T1000 (cell line): ENCODE data around the gene APOA1.
"Not testable (repeated sequence)": the region's sequence is repeated elsewhere in the genome, so short reads cannot be mapped to it uniquely, and the experiment has no call there.

Experiments
- DNase-seq: peaks from one replicate; lab custom pipeline; 2025; ENCODE audit warnings: mixed read lengths; lab: John Stamatoyannopoulos, UW

APOA1 gene

GRCh38 chr11:116813781-116814471 lies 23.5 kb downstream of the APOA1 start:
- no peak for DNase-seq

- DNase-seq: no peak
Observed at GRCh38 chr11:116813170-116813569, 24.3 kb downstream of the APOA1 start.

GRCh38 chr11:116812109-116812508 lies 25.3 kb downstream of the APOA1 start:
- DNase-seq: no peak

DNA sequence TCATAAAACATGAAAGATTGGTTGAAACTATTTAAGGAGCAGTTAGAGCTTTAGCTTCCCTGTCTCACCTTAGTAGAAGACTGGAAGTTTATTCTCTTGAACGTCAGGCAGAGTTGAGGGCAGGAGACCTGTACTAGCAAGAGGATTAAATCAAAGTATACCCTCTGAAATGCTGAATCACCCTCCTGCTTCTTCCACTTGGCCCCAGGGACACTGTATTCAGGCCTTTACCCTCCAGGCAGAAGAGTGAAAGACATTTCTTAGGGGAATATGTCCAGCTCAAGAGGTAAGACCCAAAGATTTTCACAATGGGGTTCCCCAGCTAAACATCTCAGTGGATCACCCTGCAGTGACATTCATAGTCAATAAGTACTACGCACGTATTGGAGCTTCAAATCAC lies 26.2 kb downstream of the APOA1 start:
- DNase-seq: no peak

- no peak for DNase-seq
Observed at GRCh38 chr11:116808262-116809175, 28.9 kb downstream of the APOA1 start.

GRCh38 chr11:116807601-116808261 lies 29.7 kb downstream of the APOA1 start:
- no peak for DNase-seq

DNA sequence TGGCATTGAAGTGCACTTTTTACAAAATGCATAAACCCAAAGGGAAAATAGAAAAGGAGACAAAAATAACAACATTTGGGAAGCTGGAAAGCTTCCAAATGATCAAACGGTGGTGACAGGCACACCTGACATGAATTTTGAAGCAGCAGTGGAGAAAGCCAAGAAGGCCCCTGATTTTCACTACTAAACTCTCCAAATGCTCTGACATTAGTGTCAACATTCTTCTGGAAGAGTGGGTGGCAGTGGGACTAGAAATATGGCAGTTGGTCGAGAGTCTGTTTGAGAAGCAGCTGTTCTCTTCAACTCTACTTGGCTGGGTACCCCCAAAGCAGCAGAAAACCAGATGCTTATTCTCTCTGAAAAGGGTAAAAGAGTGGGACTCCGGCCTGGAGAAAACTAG lies 33.4 kb downstream of the APOA1 start:
- no peak for DNase-seq

GRCh38 chr11:116801662-116802061 lies 35.8 kb downstream of the APOA1 start:
- DNase-seq: not testable (repeated sequence)

DNA sequence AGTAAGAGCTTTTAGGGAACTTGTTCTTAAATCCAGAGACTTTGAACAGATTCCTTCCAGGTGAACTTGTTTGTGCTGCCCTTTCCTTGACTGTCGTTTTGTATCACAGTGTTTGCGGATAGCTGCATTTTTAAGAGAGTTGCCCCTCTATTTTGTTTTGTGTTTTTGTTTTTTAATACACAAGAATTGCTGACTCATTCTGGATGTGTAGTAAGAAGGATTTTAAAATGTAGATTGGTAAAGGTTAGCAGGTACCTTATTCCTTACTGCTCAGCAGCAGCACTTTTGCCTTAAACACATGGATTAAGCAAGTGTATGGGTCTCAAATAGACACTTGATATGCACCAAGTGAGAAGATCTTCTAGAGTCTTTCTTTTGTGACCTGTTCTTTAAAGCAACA lies 36.8 kb downstream of the APOA1 start:
- DNase-seq: no peak

DNA sequence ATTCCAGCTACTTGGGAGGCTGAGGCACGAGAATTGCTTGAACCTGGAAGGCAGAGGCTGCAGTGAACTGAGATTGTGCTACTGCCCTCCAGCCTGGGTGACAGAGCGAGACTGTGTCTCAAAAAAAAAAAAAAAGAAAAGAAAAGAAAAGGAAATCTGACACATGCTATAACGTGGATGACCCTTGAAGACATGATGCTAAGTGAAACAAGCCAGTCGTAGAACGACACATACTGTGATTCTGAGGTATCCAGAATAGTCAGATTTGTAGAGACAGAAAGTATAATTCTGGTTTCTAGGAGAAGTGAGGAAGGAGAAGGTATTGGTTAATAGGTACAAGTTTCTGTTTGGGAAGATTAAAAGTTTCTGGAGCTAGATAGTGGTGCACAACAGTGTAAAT lies 39.1 kb downstream of the APOA1 start:
- DNase-seq: no peak

GRCh38 chr11:116797816-116798215 lies 39.6 kb downstream of the APOA1 start:
- no peak for DNase-seq

- DNase-seq: no peak
Observed at GRCh38 chr11:116796548-116796947, 40.9 kb downstream of the APOA1 start.

GRCh38 chr11:116794851-116795250 lies 42.6 kb downstream of the APOA1 start:
- no peak for DNase-seq

GRCh38 chr11:116793772-116794097 lies 43.7 kb downstream of the APOA1 start:
- DNase-seq: no peak

DNA sequence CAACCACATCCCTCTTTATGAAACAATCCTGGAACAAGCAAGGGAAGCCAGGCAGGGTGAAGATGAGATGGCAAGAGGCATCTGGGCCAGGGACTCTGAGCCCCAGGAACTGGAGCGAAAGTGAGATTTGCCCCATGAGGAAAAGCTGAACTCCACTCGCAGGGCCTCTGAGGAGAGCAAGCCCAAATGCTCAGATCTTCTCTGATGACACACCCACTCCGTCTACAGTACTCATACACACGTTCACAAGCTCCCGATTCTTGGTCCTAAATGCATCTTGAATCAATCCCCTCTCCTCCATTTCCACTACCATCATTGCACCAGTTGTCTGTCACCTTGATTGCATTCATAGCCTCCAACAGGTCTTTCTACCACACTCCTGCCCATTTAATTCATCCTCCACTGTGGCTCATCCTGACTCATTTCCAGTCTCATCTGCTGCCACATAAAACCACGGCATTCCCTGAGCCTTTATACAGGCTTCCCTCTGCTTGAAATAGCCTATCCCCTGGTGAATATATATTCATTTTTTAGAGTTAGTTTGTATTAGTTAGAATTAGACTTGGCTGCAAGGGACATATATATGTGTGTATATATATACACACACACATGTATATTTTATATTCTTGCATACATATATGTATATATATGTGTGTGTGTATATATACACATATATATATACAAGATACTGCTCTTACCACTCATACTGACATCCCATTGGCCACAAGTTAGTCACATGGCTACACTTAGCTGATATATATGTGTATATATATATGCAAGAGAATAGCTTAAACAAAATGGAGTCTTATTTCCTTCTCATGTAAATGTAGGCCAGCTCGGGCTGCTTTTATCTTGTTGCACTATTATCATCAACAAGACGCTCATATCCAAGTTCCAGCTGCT lies 44.3 kb downstream of the APOA1 start:
- no peak for DNase-seq

- no peak for DNase-seq
Observed at GRCh38 chr11:116792144-116792868, 45.1 kb downstream of the APOA1 start.

- no peak for DNase-seq
Observed at GRCh38 chr11:116791813-116792143, 45.6 kb downstream of the APOA1 start, which contains the start of gene APOA5. Gene APOA5 (minus strand): TSS chr11:116791879. CDS start chr11:116791860, 19 bp downstream.

DNA sequence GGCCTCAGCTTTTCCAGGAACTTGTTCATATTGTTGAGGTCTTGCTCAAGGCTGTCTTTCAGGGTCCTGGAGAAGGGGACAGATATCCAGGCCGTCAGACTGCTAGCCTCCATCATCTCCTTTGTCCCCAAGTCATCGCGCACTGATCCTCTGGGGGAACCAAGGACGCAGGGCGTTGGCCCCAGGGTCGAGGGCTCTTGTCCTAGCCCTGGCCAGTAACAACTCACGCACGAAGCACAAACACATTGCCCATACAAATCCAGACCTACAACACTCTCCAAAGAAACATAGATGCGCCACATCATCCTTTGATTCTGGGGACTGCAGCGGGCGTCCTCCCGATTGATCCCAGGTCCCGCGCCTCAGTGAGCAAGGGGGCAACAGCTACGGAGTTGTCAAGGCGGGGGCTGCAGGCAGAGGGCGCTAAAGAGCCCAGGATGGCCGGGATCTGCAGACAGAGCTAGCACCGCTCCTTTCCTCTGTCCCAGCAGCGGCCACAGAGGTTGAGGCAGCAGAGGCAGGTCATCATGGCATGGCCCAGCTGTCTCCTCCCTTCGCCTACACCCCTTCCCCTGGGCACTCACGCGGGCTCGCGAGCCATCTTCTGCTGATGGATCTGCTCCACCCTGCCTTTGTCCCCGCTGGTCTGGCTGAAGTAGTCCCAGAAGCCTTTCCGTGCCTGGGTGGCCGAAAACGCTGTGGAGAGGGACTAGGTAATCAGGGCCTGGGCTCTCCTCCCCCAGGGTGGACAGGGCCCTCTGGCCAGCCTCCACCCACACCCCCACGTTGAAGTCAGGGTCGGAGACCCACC lies 46.2 kb downstream of the APOA1 start:
- no peak for DNase-seq

GRCh38 chr11:116790167-116791001 lies 47.0 kb downstream of the APOA1 start:
- DNase-seq: no peak
